Caco-2 (cell line): Measurements from ENCODE around the gene B3GNT7. TPM values are rescaled to one million over a fixed set of nuclear protein-coding genes. Genes with fewer than 3 reads are reported as not detected.

Source experiments
- BruUV-seq: library from RNA; stranded (reverse); fragments of 400-500 nt; replicated peaks from 2 replicates; lab custom pipeline; 2021; lab: Mats Ljungman, UMichigan
- CTCF ChIA-PET: fragments of 300-600 bp; sonication (Branson Sonifier 250); formaldehyde crosslinking; loops from one replicate; lab custom pipeline; 2022; ENCODE audit warnings: antibody characterized with exemption; lab: Charles Lee
- POLR2A ChIA-PET: fragments of 300-600 bp; sonication (Branson Sonifier 250); formaldehyde crosslinking; loops from one replicate; lab custom pipeline; 2022; ENCODE audit warnings: antibody characterized with exemption; lab: Charles Lee
- DNase-seq, 2 experiments: peaks; one replicate each; pipeline versions ENCODE4 v3.0.0 to v3.0.0-alpha.2; 2020 to 2022
- H3K27me3 ChIP-seq: replicated peaks from 2 replicates; pipeline ENCODE4 v1.6.0; 2011; ENCODE audit warnings: low read length; ENCODE audit not compliant: control insufficient read depth, insufficient read depth
- H3K36me3 ChIP-seq: 2 replicates; pipeline ENCODE4 v1.5.1; 2011; ENCODE audit warnings: low read length; ENCODE audit not compliant: control insufficient read depth, insufficient read depth
- H3K4me1 ChIP-seq: fragments of 250-450 bp; sonication (Bioruptor Pico); 2 replicates; pipeline ENCODE4 v1.5.1; 2020; ENCODE audit warnings: mild to moderate bottlenecking
- H3K4me3 ChIP-seq: 2 replicates; pipeline ENCODE4 v1.5.1; 2011; ENCODE audit warnings: low read depth, mild to moderate bottlenecking, control low read depth, low read length
- H3K9me3 ChIP-seq: fragments of 250-450 bp; sonication (Bioruptor Pico); 2 replicates; pipeline ENCODE4 v1.5.1; 2020; ENCODE audit warnings: mild to moderate bottlenecking, moderate library complexity
- H3K27ac Mint-ChIP-seq: one replicate; pipeline ENCODE4 v1.8.0; 2022; ENCODE audit warnings: mixed read lengths; ENCODE audit not compliant: unreplicated experiment
- H3K27me3 Mint-ChIP-seq: one replicate; pipeline ENCODE4 v1.8.0; 2022; ENCODE audit warnings: mixed read lengths; ENCODE audit not compliant: insufficient read depth, unreplicated experiment
- H3K36me3 Mint-ChIP-seq: one replicate; pipeline ENCODE4 v1.8.0; 2022; ENCODE audit warnings: mild to moderate bottlenecking, mixed read lengths; ENCODE audit not compliant: insufficient read depth, unreplicated experiment
- H3K4me1 Mint-ChIP-seq: one replicate; pipeline ENCODE4 v1.8.0; 2022; ENCODE audit warnings: low read depth, mixed read lengths; ENCODE audit not compliant: unreplicated experiment
- H3K4me3 Mint-ChIP-seq: one replicate; pipeline ENCODE4 v1.8.0; 2022; ENCODE audit warnings: mild to moderate bottlenecking, moderate library complexity, mixed read lengths; ENCODE audit not compliant: unreplicated experiment
- H3K9me3 Mint-ChIP-seq: one replicate; pipeline ENCODE4 v1.8.0; 2022; ENCODE audit warnings: mixed read lengths; ENCODE audit not compliant: unreplicated experiment
- CTCF ChIP-seq, 2 experiments: fragments of 200-600 bp in 1 of 2; IDR thresholded peaks; 1 replicate in 1 of 2; 2 replicates in 1 of 2; pipeline versions ENCODE4 v1.5.1 to v1.8.0; 2011 to 2022; ENCODE audit warnings: antibody characterized with exemption in 1 of 2, control low read depth in 1 of 2, inconsistent platforms in 1 of 2, low read depth in 1 of 2, low read length in 1 of 2, mild to moderate bottlenecking in 1 of 2, moderate library complexity in 1 of 2; ENCODE audit not compliant: insufficient read depth in 1 of 2, severe bottlenecking in 1 of 2, unreplicated experiment in 1 of 2
- intact Hi-C: fragments of 100-400 bp; cut with micrococcal nuclease; formaldehyde crosslinking; loops from one replicate; pipeline ENCODE4 v1.10.0; 2022; ENCODE audit not compliant: unreplicated experiment
- total RNA-seq: library from RNA; stranded (reverse); gene quantifications from 2 replicates; pipeline ENCODE4 v1.2.3, GENCODE V29; 2022

The B3GNT7 gene
- total RNA-seq, 1 experiment from 2014 or later, result 2.7 TPM

GRCh38 chr2:231413921-231414476 lies 18.5 kb downstream of the B3GNT7 start:
- peaks cover 12% of the 10 kb centered on the region for H3K4me1 ChIP-seq
- ChIA-PET POLR2A (interaction anchor here (0.5 kb wide), 1 partner anchor 50 kb away, joined by 3 read pairs; no protein-coding TSS in a partner anchor), CTCF (interaction anchor here (0.9 to 1.0 kb wide), 2 partner anchors 38 to 50 kb away, joined by 3 read pairs; partner anchors contain the start of gene NCL)
- Mint-ChIP-seq H3K27me3 (no peaks in the 10 kb centered on the region), H3K9me3 (no peaks in the 10 kb centered on the region), H3K4me1 (peaks cover 6% of the 10 kb centered on the region), H3K27ac (peak overlapping the region; percentile 19), H3K36me3 (no peaks in the 10 kb centered on the region), H3K4me3 (peak overlapping the region; percentile 62)
- DNase-seq, result peak; percentile 52 to 75
- no peaks in the 10 kb centered on the region for H3K27me3 ChIP-seq
- BruUV-seq, result no TSS peak
- peaks cover 4% of the 10 kb centered on the region; the same call in 1 of the 2 replicates for H3K9me3 ChIP-seq
- intact Hi-C loops, result loop anchor here (5.0 kb wide), 1 partner anchor 38 kb away; no protein-coding TSS in a partner anchor
- no peak for TF ChIP-seq CTCF (IDR thresholded peaks at IDR 0.05; ENCODE audit: insufficient read depth in 1 of 2, low read depth in 1 of 2, low read length in 1 of 2, severe bottlenecking in 1 of 2, unreplicated experiment in 1 of 2)
- H3K4me3 ChIP-seq, result no peak overlapping the region
- H3K36me3 ChIP-seq, result no peaks in the 10 kb centered on the region

DNA sequence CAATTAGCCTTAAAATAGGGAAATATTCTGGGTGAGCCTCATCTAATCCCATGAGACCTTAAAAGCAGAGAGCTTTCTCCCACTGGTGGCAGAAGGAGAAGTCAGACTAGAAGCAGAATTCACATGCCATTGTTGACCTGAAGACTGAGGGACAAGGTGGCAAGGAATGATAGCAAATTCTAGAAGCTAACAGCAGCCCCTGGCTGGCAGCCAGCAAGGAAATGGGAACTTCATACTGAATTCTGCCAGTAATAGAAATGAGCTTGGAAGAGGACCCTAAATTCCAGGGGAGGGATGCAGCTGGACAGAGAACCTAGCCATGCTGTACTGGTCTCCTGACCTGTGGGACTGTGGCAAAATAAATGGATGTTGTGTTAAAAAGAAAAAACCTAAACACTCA lies 19.5 kb downstream of the B3GNT7 start:
- Histone ChIP-seq H3K9me3 (peaks cover 4% of the 10 kb centered on the region; the same call in 1 of the 2 replicates), H3K36me3 (no peaks in the 10 kb centered on the region), H3K4me1 (peaks cover 12% of the 10 kb centered on the region), H3K27me3 (no peaks in the 10 kb centered on the region), H3K4me3 (no peak overlapping the region)
- POLR2A ChIA-PET, result no interaction called here
- no peak overlapping the region for H3K4me3 Mint-ChIP-seq
- no peak overlapping the region for H3K27ac Mint-ChIP-seq
- intact Hi-C loops, result no loop called here
- TF ChIP-seq CTCF (IDR thresholded peaks at IDR 0.05; ENCODE audit: insufficient read depth in 1 of 2, low read depth in 1 of 2, low read length in 1 of 2, severe bottlenecking in 1 of 2, unreplicated experiment in 1 of 2), result no peak
- no peak for DNase-seq
- CTCF ChIA-PET, result interaction anchor here (0.6 kb wide), 2 partner anchors 61 to 183 kb away, joined by 3 to 5 read pairs; no protein-coding TSS in a partner anchor
- no peaks in the 10 kb centered on the region for H3K9me3 Mint-ChIP-seq
- BruUV-seq, result no TSS peak
- H3K4me1 Mint-ChIP-seq, result peaks cover 6% of the 10 kb centered on the region
- H3K36me3 Mint-ChIP-seq, result no peaks in the 10 kb centered on the region
- no peaks in the 10 kb centered on the region for H3K27me3 Mint-ChIP-seq

GRCh38 chr2:231418820-231419640 lies 23.5 kb downstream of the B3GNT7 start:
- Mint-ChIP-seq H3K27me3 (no peaks in the 10 kb centered on the region), H3K9me3 (no peaks in the 10 kb centered on the region), H3K36me3 (no peaks in the 10 kb centered on the region), H3K4me1 (peaks cover 2% of the 10 kb centered on the region), H3K27ac (no peak overlapping the region), H3K4me3 (no peak overlapping the region)
- no peak overlapping the region for H3K4me3 ChIP-seq
- no peaks in the 10 kb centered on the region for H3K36me3 ChIP-seq
- H3K27me3 ChIP-seq, result no peaks in the 10 kb centered on the region
- POLR2A ChIA-PET, result no interaction called here
- no peaks in the 10 kb centered on the region for H3K9me3 ChIP-seq
- TF ChIP-seq CTCF (IDR thresholded peaks at IDR 0.05; ENCODE audit: insufficient read depth in 1 of 2, low read depth in 1 of 2, low read length in 1 of 2, severe bottlenecking in 1 of 2, unreplicated experiment in 1 of 2), result no peak
- no TSS peak for BruUV-seq
- CTCF ChIA-PET, result interaction anchor here (0.6 kb wide), 1 partner anchor 610 kb away, joined by 3 read pairs; no protein-coding TSS in a partner anchor
- intact Hi-C loops, result no loop called here
- peaks cover 5% of the 10 kb centered on the region for H3K4me1 ChIP-seq
- DNase-seq, result no peak
